HL-60 (cell line): ENCODE results near the gene GFPT1.
"Not testable (repeated sequence)": the region's sequence is repeated elsewhere in the genome, so short reads cannot be mapped to it uniquely, and the experiment has no call there.

Experiments
- DNase-seq, 2 experiments: peaks; one replicate each; pipeline ENCODE4 v3.0.0-alpha.2; 2010 to 2020; ENCODE audit warnings: low read depth in 1 of 2, low spot score in 1 of 2
- H3K27ac ChIP-seq: fragments of 250-450 bp; sonication (Bioruptor Pico); replicated peaks from 2 replicates; pipeline ENCODE4 v1.5.1; 2020; ENCODE audit warnings: mild to moderate bottlenecking, moderate library complexity
- H3K27me3 ChIP-seq: fragments of 250-450 bp; sonication (Bioruptor Pico); 2 replicates; pipeline ENCODE4 v1.5.1; 2021; ENCODE audit warnings: mild to moderate bottlenecking, moderate library complexity; ENCODE audit not compliant: insufficient read depth, poor library complexity, severe bottlenecking
- H3K4me3 ChIP-seq: replicated peaks from 2 replicates; pipeline ENCODE4 v1.5.1; 2011; ENCODE audit warnings: mild to moderate bottlenecking, control low read depth, low read length; ENCODE audit not compliant: insufficient read depth
- CTCF ChIP-seq: IDR thresholded peaks from one replicate; pipeline ENCODE4 v1.5.1; 2011; ENCODE audit warnings: low read length, control low read depth, inconsistent platforms; ENCODE audit not compliant: insufficient read depth
- GABPA ChIP-seq: IDR thresholded peaks from 2 replicates; pipeline ENCODE4 v1.6.1; 2012; ENCODE audit warnings: low read depth
- POLR2AphosphoS5 ChIP-seq: IDR thresholded peaks from 2 replicates; pipeline ENCODE4 v1.6.1; 2012; ENCODE audit warnings: low read depth
- REST ChIP-seq: IDR thresholded peaks from 2 replicates; pipeline ENCODE4 v1.6.1; 2012; ENCODE audit warnings: low read depth; ENCODE audit not compliant: insufficient replicate concordance
- SPI1 ChIP-seq: IDR thresholded peaks from 2 replicates; pipeline ENCODE4 v1.6.1; 2012; ENCODE audit warnings: low read depth, mild to moderate bottlenecking, borderline replicate concordance

Gene GFPT1

GRCh38 chr2:69422198-69422597, 35.2 kb upstream of the GFPT1 start:
- no peak for TF ChIP-seq GABPA
- TF ChIP-seq SPI1: no peak
- no peak for TF ChIP-seq REST
- TF ChIP-seq CTCF: no peak
- DNase-seq: no peak
- Histone ChIP-seq H3K27me3 (no peaks in the 10 kb centered on the region), H3K4me3 (no peak overlapping the region), H3K27ac (no peak overlapping the region)

- DNase-seq, H3K27me3 ChIP-seq: not testable (repeated sequence)
These were observed 32.1 kb upstream of the GFPT1 start for GRCh38 chr2:69419111-69419510.

GRCh38 chr2:69416147-69416546, 29.1 kb upstream of the GFPT1 start:
- Histone ChIP-seq H3K4me3 (no peak overlapping the region), H3K27ac (no peak overlapping the region), H3K27me3 (no peaks in the 10 kb centered on the region)
- no peak for TF ChIP-seq CTCF
- no peak for TF ChIP-seq POLR2AphosphoS5
- TF ChIP-seq SPI1: no peak
- no peak for TF ChIP-seq GABPA
- TF ChIP-seq REST: no peak
- DNase-seq: no peak

More at GRCh38 chr2:69419111-69419510, 32.1 kb upstream of the GFPT1 start:
- not testable (repeated sequence) for H3K27ac ChIP-seq, H3K4me3 ChIP-seq

- Histone ChIP-seq H3K27ac (no peak overlapping the region), H3K4me3 (no peak overlapping the region), H3K27me3 (no peaks in the 10 kb centered on the region)
- no peak for TF ChIP-seq GABPA
- no peak for TF ChIP-seq POLR2AphosphoS5
- no peak for TF ChIP-seq SPI1
- DNase-seq: no peak
These were observed 24.1 kb upstream of the GFPT1 start for GRCh38 chr2:69411120-69411519.

GRCh38 chr2:69405306-69405705, 18.3 kb upstream of the GFPT1 start:
- no peaks in the 10 kb centered on the region for H3K27me3 ChIP-seq
- H3K4me3 ChIP-seq: no peak overlapping the region
- TF ChIP-seq POLR2AphosphoS5: no peak
- TF ChIP-seq REST: no peak
- TF ChIP-seq GABPA: no peak
- TF ChIP-seq SPI1: no peak
- TF ChIP-seq CTCF: no peak
- H3K27ac ChIP-seq: no peak overlapping the region
- DNase-seq: no peak
